Measurements from ENCODE around the gene CNOT4. TPM values are rescaled to one million over a fixed set of nuclear protein-coding genes. Genes with fewer than 3 reads are reported as not detected.

The CNOT4 gene
- total RNA-seq, 4 donors from 2014 or later = 17.8 to 35.0 (median 26.2) TPM

DNA sequence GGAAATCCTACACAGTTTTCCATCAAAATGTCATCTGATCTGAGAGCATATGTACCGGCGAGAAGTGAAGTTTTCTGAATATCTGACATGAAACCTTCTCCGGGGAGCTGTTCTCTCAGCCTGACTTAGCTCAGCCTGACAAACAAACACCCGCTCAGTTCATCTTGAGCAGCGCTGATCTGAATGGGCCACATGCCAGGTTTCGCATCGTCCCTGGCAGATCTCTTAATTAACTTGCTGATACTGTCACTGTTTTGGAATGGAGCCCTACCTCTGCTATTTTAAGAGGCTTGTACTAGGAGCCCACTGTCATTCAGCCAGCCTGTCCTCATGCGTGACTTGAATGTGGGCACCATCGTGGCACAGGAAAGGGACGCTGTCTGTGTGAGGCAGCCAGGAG, 167.0 kb downstream of the CNOT4 start:
- Histone ChIP-seq H3K27me3 (no peaks in the 10 kb centered on the region), H3K4me3 (no peak overlapping the region), H3K4me1 (no peaks in the 10 kb centered on the region), H3K27ac (no peak overlapping the region), H3K36me3 (no peaks in the 10 kb centered on the region), H3K9me3 (no peaks in the 10 kb centered on the region)
- ATAC-seq = no peak
- 48 to 76% methylated on average over 8 to 10 of the region's 10 CpGs for WGBS, 2 donors (ENCODE audit: low coverage in 1 of 2)
- TF ChIP-seq, protein P1, sequence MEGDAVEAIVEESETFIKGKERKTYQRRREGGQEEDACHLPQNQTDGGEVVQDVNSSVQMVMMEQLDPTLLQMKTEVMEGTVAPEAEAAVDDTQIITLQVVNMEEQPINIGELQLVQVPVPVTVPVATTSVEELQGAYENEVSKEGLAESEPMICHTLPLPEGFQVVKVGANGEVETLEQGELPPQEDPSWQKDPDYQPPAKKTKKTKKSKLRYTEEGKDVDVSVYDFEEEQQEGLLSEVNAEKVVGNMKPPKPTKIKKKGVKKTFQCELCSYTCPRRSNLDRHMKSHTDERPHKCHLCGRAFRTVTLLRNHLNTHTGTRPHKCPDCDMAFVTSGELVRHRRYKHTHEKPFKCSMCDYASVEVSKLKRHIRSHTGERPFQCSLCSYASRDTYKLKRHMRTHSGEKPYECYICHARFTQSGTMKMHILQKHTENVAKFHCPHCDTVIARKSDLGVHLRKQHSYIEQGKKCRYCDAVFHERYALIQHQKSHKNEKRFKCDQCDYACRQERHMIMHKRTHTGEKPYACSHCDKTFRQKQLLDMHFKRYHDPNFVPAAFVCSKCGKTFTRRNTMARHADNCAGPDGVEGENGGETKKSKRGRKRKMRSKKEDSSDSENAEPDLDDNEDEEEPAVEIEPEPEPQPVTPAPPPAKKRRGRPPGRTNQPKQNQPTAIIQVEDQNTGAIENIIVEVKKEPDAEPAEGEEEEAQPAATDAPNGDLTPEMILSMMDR (IDR thresholded peaks at IDR 0.05) = no peak
- TF ChIP-seq POLR2AphosphoS5 (IDR thresholded peaks at IDR 0.05) (no peak), EP300 (IDR thresholded peaks at IDR 0.05) (no peak), POLR2A (IDR thresholded peaks at IDR 0.05) (no peak)

DNA sequence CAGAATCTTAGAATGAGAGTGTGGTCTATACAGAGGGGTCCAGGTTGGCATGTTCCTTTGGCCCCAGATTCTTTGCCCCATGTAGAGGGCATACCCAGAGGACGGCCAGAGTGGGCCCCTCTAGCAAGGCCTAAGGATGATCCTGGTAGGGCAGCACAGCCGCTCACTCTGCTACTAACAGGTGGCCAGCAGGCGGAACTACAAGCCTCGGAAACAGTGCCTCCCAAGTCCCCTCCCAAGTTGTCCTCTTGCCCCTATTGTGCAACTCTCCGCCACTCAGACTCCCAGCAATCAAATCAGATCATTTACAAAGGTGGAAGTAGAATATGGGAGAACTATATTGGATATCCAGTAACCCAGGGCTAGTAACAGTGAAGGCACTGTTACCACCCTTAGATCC, 168.9 kb downstream of the CNOT4 start:
- H3K36me3 ChIP-seq = no peaks in the 10 kb centered on the region
- no peaks in the 10 kb centered on the region for H3K4me1 ChIP-seq
- no CpG with 5 or more reads among the region's 5 CpGs for WGBS, 2 donors (ENCODE audit: low coverage in 1 of 2)
- no peak for ATAC-seq
- no peaks in the 10 kb centered on the region for H3K27me3 ChIP-seq
- TF ChIP-seq, protein P1 (IDR thresholded peaks at IDR 0.05) = no peak
- TF ChIP-seq EP300 (IDR thresholded peaks at IDR 0.05) = no peak
- no peak for TF ChIP-seq POLR2AphosphoS5 (IDR thresholded peaks at IDR 0.05)
- no peak for TF ChIP-seq POLR2A (IDR thresholded peaks at IDR 0.05)
- H3K4me3 ChIP-seq = no peak overlapping the region
- H3K9me3 ChIP-seq = no peaks in the 10 kb centered on the region
- no peak overlapping the region for H3K27ac ChIP-seq

DNA sequence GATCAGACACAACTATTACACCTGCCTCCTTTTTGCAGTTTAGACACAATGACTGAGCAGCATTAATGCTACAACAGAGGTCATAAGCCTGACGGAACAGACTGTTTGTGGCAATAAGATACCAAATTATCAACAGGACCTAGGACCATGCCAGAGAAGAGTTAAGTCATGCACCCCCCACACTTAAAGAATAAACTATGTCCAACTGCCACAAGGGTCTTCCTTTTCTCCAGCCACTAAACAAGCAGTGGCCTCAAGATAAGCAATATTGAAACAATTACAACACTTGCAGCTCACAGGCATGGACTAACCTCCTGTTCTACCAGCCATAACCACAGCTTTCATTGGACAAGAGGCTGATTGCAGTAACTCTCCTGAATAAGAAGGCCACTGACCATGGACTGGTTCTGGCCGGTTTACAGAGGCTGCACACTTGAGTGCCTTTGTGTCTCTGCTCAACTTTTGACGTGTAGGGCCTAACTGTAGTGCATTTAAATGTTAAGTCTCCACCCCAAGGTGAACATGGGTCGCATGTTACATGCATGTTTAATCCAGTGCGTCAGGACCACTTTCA, 171.8 kb downstream of the CNOT4 start:
- Histone ChIP-seq H3K4me1 (no peaks in the 10 kb centered on the region), H3K36me3 (no peaks in the 10 kb centered on the region), H3K9me3 (no peaks in the 10 kb centered on the region), H3K27ac (no peak overlapping the region), H3K27me3 (no peaks in the 10 kb centered on the region), H3K4me3 (no peak overlapping the region)
- WGBS, 2 donors (ENCODE audit: low coverage in 1 of 2) = 72 to 88% methylated on average over 3 to 4 of the region's 5 CpGs
- no peak for ATAC-seq
- no peak for TF ChIP-seq EP300 (IDR thresholded peaks at IDR 0.05)
- TF ChIP-seq POLR2AphosphoS5 (IDR thresholded peaks at IDR 0.05) = no peak
- TF ChIP-seq POLR2A (IDR thresholded peaks at IDR 0.05) = no peak
- TF ChIP-seq, protein P1 (IDR thresholded peaks at IDR 0.05) = no peak

DNA sequence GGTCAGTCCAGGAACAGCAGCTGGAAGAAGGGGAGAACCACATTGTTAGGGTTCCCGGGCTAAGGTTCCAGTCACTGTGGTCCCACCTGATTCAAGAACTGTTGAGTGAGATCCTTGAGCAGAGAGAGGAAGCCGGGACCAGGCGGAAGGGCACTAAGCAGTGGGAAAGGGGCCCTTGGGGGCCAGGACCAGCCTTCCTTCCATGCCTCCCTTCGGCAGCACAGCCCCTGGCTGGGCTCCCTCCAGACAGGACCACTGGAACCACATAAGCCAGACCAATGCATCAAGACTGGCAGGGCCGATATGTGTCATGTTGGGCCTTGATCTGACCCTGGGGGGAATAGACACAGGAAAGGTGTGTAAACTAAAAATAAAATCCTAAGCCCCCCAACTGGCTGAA, 172.4 kb downstream of the CNOT4 start:
- Histone ChIP-seq H3K9me3 (no peaks in the 10 kb centered on the region), H3K27ac (no peak overlapping the region), H3K4me1 (no peaks in the 10 kb centered on the region), H3K4me3 (no peak overlapping the region), H3K27me3 (no peaks in the 10 kb centered on the region), H3K36me3 (no peaks in the 10 kb centered on the region)
- TF ChIP-seq, protein P1 (IDR thresholded peaks at IDR 0.05) = no peak
- TF ChIP-seq POLR2AphosphoS5 (IDR thresholded peaks at IDR 0.05) = no peak
- no peak for TF ChIP-seq EP300 (IDR thresholded peaks at IDR 0.05)
- TF ChIP-seq POLR2A (IDR thresholded peaks at IDR 0.05) = no peak
- 57 to 90% methylated on average over 1 to 5 of the region's 5 CpGs for WGBS, 2 donors (ENCODE audit: low coverage in 1 of 2)
- ATAC-seq = no peak

DNA sequence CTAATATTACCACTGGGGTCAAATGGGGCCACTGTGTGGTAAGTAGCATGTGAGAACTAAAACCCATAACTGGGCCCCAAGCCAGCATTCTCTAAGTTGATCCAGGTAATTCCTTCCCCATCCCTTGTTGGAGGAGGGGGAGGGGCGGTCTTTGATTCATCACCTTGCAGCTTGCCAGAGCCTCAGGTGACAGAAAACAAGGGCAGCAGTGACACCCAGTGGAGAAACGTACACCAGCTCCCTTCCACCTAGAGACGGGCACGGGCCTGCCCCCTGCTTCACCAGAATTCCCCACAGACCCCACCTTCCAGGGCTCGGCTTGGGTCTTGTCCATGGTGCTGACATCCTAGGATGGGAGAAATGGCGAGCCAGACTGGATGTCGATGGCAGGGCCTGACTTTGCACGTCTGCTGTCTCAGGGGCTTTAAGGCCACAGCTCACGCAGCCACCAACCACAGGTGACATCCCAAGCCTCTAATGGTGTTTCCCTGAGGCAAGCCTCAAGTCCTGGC, 174.2 kb downstream of the CNOT4 start:
- Histone ChIP-seq H3K9me3 (no peaks in the 10 kb centered on the region), H3K4me3 (no peak overlapping the region), H3K27ac (no peak overlapping the region), H3K36me3 (no peaks in the 10 kb centered on the region), H3K4me1 (no peaks in the 10 kb centered on the region), H3K27me3 (no peaks in the 10 kb centered on the region)
- WGBS, 2 donors (ENCODE audit: low coverage in 1 of 2) = 16% methylated on average over 9 of the region's 9 CpGs; no CpG with 5 or more reads in 1 of the 2 donors
- TF ChIP-seq POLR2AphosphoS5 (IDR thresholded peaks at IDR 0.05) (no peak), EP300 (IDR thresholded peaks at IDR 0.05) (no peak), POLR2A (IDR thresholded peaks at IDR 0.05) (no peak)
- TF ChIP-seq, protein P1 (IDR thresholded peaks at IDR 0.05) = peak in 3 of 4 experiments; percentile 12 to 50 (median 28)
- peak; percentile 35 for ATAC-seq
